ENCODE results near the gene DGKG. TPM values are rescaled to one million over a fixed set of nuclear protein-coding genes. Genes with fewer than 3 reads are reported as not detected.

Gene DGKG
- total and polyA plus RNA-seq, 2 of the 8 experiments (the other 6 are each of a cell fraction or from before 2014, with no cell fraction given) = 0.30 to 0.48 TPM

DNA sequence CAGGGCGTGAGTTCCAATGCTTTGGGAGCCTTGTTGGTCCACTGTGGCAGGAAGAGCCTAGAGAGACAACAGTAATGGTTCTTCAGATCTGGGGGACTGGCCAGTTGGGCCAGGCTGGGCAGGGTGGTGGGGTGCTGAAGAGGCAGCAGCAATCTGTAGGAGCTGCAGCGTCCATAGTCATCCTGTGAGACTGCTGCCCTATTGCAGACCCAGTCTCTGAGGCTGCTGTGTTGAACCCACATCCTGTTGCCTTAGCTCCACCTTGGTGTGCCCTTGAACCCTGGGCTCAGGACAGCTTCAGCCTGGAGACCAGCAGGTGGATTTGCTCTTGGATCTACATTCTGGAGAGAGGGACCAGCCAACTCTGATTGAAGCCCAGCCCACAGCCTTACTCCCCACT lies 229.5 kb downstream of the DGKG start:
- Histone ChIP-seq H3K9ac (replicated peaks in 1 of 4; ENCODE audit: extremely low read depth in 1 of 4, low read depth in 3 of 4, low read length in 3 of 4) (no peak overlapping the region), H4K20me1 (replicated peaks in 1 of 2; ENCODE audit: control insufficient read depth in 1 of 2, insufficient read depth in 2 of 2, low read length in 2 of 2) (peaks cover 0 to 2% of the 10 kb centered on the region in 2 experiments), H3K18ac (ENCODE audit: extremely low read depth, low read length) (no peak overlapping the region), H3K79me1 (ENCODE audit: low read depth, low read length) (no peaks in the 10 kb centered on the region), H3K79me2 (ENCODE audit: control insufficient read depth in 1 of 2, insufficient read depth in 2 of 2, low read length in 2 of 2) (no peaks in the 10 kb centered on the region), H2BK5ac (ENCODE audit: low read depth, low read length) (no peak overlapping the region), H3K23me2 (ENCODE audit: low read depth, low read length) (no peaks in the 10 kb centered on the region), H2BK120ac (replicated peaks; ENCODE audit: low read depth, low read length) (no peak overlapping the region), H3K27me3 (replicated peaks in 1 of 4; ENCODE audit: control insufficient read depth in 3 of 4, extremely low read depth in 1 of 4, insufficient read depth in 3 of 4, low read length in 3 of 4) (no peaks in the 10 kb centered on the region; a peak in 2 of 7 replicates), H4K8ac (ENCODE audit: extremely low read depth, insufficient read depth, low read length) (no peak overlapping the region), H3K56ac (replicated peaks; ENCODE audit: insufficient read length, low read depth, low read length) (no peak overlapping the region), H4K91ac (replicated peaks; ENCODE audit: insufficient read length, low read length) (no peak overlapping the region), H4K5ac (ENCODE audit: insufficient read length, low read depth, low read length) (no peak overlapping the region), H3K4ac (replicated peaks; ENCODE audit: insufficient read length, low read depth, low read length) (no peak overlapping the region), H3K14ac (ENCODE audit: insufficient read length) (no peak overlapping the region), H3K9me3 (ENCODE audit: insufficient read depth in 2 of 2, low read depth in 1 of 2, low read length in 1 of 2) (no peaks in the 10 kb centered on the region), H2AK5ac (ENCODE audit: low read depth, low read length) (no peak overlapping the region), H3K4me3 (ENCODE audit: extremely low read depth in 1 of 4, insufficient read depth in 2 of 4, low read depth in 3 of 4, low read length in 4 of 4) (no peak overlapping the region), H3K4me1 (replicated peaks in 1 of 4; ENCODE audit: control insufficient read depth in 3 of 4, insufficient read depth in 4 of 4, low read length in 3 of 4) (peaks cover 0 to 6% (median 1%) of the 10 kb centered on the region in 4 experiments; a peak in 2 of 7 replicates), H3K23ac (ENCODE audit: insufficient read length) (no peak overlapping the region), H3K36me3 (ENCODE audit: control insufficient read depth in 2 of 4, insufficient read depth in 4 of 4, low read length in 3 of 4) (no peaks in the 10 kb centered on the region), H2BK20ac (ENCODE audit: low read length) (no peak overlapping the region), H2AFZ (ENCODE audit: low read length) (no peak overlapping the region), H2BK15ac (ENCODE audit: low read length) (no peak overlapping the region), H3K27ac (ENCODE audit: low read depth, low read length) (no peak overlapping the region), H3K4me2 (ENCODE audit: insufficient read depth in 1 of 2, low read depth in 2 of 2, low read length in 2 of 2) (no peak overlapping the region), H2BK12ac (ENCODE audit: low read depth, low read length) (no peak overlapping the region)
- no peak for FAIRE-seq
- CTCF ChIA-PET (ENCODE audit: partially characterized antibody) = interaction anchor here (0.6 to 2.0 kb wide), 5 partner anchors 11 to 123 kb away, joined by 3 to 7 read pairs (median 4); no protein-coding TSS in a partner anchor
- TF ChIP-seq CBX8 (IDR thresholded peaks at IDR 0.05; ENCODE audit: borderline replicate concordance, low read depth, low read length) (no peak), JUN (IDR thresholded peaks at IDR 0.05; ENCODE audit: low read depth, low read length) (no peak), SIN3A (conservative IDR thresholded peaks at IDR 0.05 in 1 of 2, IDR thresholded peaks at IDR 0.05 in 1 of 2; ENCODE audit: low read depth in 1 of 2, low read length in 2 of 2) (no peak), NANOG (IDR thresholded peaks at IDR 0.05; ENCODE audit: insufficient read depth, low read depth, low read length, poor library complexity, severe bottlenecking) (no peak), MAFK (IDR thresholded peaks at IDR 0.05; ENCODE audit: low read depth, low read length) (no peak), TBP (IDR thresholded peaks at IDR 0.05; ENCODE audit: low read depth, low read length) (no peak)
- 80% methylated on average over 2 of the region's 2 CpGs; no CpG with 5 or more reads in 1 of the 2 experiments for WGBS, 2 experiments (ENCODE audit: extremely low coverage in 1 of 2, insufficient coverage in 1 of 2, insufficient read length in 1 of 2, insufficient replicate concordance in 2 of 2, low coverage in 1 of 2, low lambda C conversion rate in 2 of 2, missing lambda C conversion rate in 1 of 2)
- POLR2A ChIA-PET (ENCODE audit: partially characterized antibody) = interaction anchor here (1.7 kb wide), 1 partner anchor 24 kb away, joined by 5 read pairs; the partner anchor contains the start of gene ETV5
- no peak for DNase-seq (ENCODE audit: low read depth in 1 of 2, low spot score in 2 of 2)
